Caco-2 (cell line): ENCODE data around the gene IP6K3. TPM values are rescaled to one million over a fixed set of nuclear protein-coding genes. Genes with fewer than 3 reads are reported as not detected.

Source experiments
- BruUV-seq: library from RNA; stranded (reverse); fragments of 400-500 nt; replicated peaks from 2 replicates; lab custom pipeline; 2021; lab: Mats Ljungman, UMichigan
- CTCF ChIA-PET: fragments of 300-600 bp; sonication (Branson Sonifier 250); formaldehyde crosslinking; loops from one replicate; lab custom pipeline; 2022; ENCODE audit warnings: antibody characterized with exemption; lab: Charles Lee
- POLR2A ChIA-PET: fragments of 300-600 bp; sonication (Branson Sonifier 250); formaldehyde crosslinking; loops from one replicate; lab custom pipeline; 2022; ENCODE audit warnings: antibody characterized with exemption; lab: Charles Lee
- DNase-seq, 2 experiments: peaks; one replicate each; pipeline versions ENCODE4 v3.0.0 to v3.0.0-alpha.2; 2020 to 2022
- H3K27me3 ChIP-seq: replicated peaks from 2 replicates; pipeline ENCODE4 v1.6.0; 2011; ENCODE audit warnings: low read length; ENCODE audit not compliant: control insufficient read depth, insufficient read depth
- H3K36me3 ChIP-seq: 2 replicates; pipeline ENCODE4 v1.5.1; 2011; ENCODE audit warnings: low read length; ENCODE audit not compliant: control insufficient read depth, insufficient read depth
- H3K4me1 ChIP-seq: fragments of 250-450 bp; sonication (Bioruptor Pico); 2 replicates; pipeline ENCODE4 v1.5.1; 2020; ENCODE audit warnings: mild to moderate bottlenecking
- H3K4me3 ChIP-seq: 2 replicates; pipeline ENCODE4 v1.5.1; 2011; ENCODE audit warnings: low read depth, mild to moderate bottlenecking, control low read depth, low read length
- H3K9me3 ChIP-seq: fragments of 250-450 bp; sonication (Bioruptor Pico); 2 replicates; pipeline ENCODE4 v1.5.1; 2020; ENCODE audit warnings: mild to moderate bottlenecking, moderate library complexity
- H3K27ac Mint-ChIP-seq: one replicate; pipeline ENCODE4 v1.8.0; 2022; ENCODE audit warnings: mixed read lengths; ENCODE audit not compliant: unreplicated experiment
- H3K27me3 Mint-ChIP-seq: one replicate; pipeline ENCODE4 v1.8.0; 2022; ENCODE audit warnings: mixed read lengths; ENCODE audit not compliant: insufficient read depth, unreplicated experiment
- H3K36me3 Mint-ChIP-seq: one replicate; pipeline ENCODE4 v1.8.0; 2022; ENCODE audit warnings: mild to moderate bottlenecking, mixed read lengths; ENCODE audit not compliant: insufficient read depth, unreplicated experiment
- H3K4me1 Mint-ChIP-seq: one replicate; pipeline ENCODE4 v1.8.0; 2022; ENCODE audit warnings: low read depth, mixed read lengths; ENCODE audit not compliant: unreplicated experiment
- H3K4me3 Mint-ChIP-seq: one replicate; pipeline ENCODE4 v1.8.0; 2022; ENCODE audit warnings: mild to moderate bottlenecking, moderate library complexity, mixed read lengths; ENCODE audit not compliant: unreplicated experiment
- H3K9me3 Mint-ChIP-seq: one replicate; pipeline ENCODE4 v1.8.0; 2022; ENCODE audit warnings: mixed read lengths; ENCODE audit not compliant: unreplicated experiment
- CTCF ChIP-seq, 2 experiments: fragments of 200-600 bp in 1 of 2; IDR thresholded peaks; 1 replicate in 1 of 2; 2 replicates in 1 of 2; pipeline versions ENCODE4 v1.5.1 to v1.8.0; 2011 to 2022; ENCODE audit warnings: antibody characterized with exemption in 1 of 2, control low read depth in 1 of 2, inconsistent platforms in 1 of 2, low read depth in 1 of 2, low read length in 1 of 2, mild to moderate bottlenecking in 1 of 2, moderate library complexity in 1 of 2; ENCODE audit not compliant: insufficient read depth in 1 of 2, severe bottlenecking in 1 of 2, unreplicated experiment in 1 of 2
- intact Hi-C: fragments of 100-400 bp; cut with micrococcal nuclease; formaldehyde crosslinking; loops from one replicate; pipeline ENCODE4 v1.10.0; 2022; ENCODE audit not compliant: unreplicated experiment
- total RNA-seq: library from RNA; stranded (reverse); gene quantifications from 2 replicates; pipeline ENCODE4 v1.2.3, GENCODE V29; 2022

IP6K3 gene
- total RNA-seq, 1 experiment from 2014 or later = 0.45 TPM

GRCh38 chr6:33738153-33738552 is 8.6 kb downstream of the IP6K3 start:
- H3K36me3 Mint-ChIP-seq = no peaks in the 10 kb centered on the region
- no peaks in the 10 kb centered on the region for H3K9me3 ChIP-seq
- H3K4me1 ChIP-seq = 0 out of 2 replicates have a peak, but pooled peaks cover 2% of the 10 kb centered on the region
- intact Hi-C loops = no loop called here
- BruUV-seq = no TSS peak
- CTCF ChIA-PET = interaction anchor here (1.4 to 2.7 kb wide), 2 partner anchors 24 to 27 kb away, joined by 4 to 9 read pairs; partner anchors contain the start of gene UQCC2
- H3K4me3 ChIP-seq = no peak overlapping the region
- no peak for DNase-seq
- H3K9me3 Mint-ChIP-seq = no peaks in the 10 kb centered on the region
- no peak overlapping the region for H3K4me3 Mint-ChIP-seq
- H3K4me1 Mint-ChIP-seq = no peaks in the 10 kb centered on the region
- TF ChIP-seq CTCF (IDR thresholded peaks at IDR 0.05; ENCODE audit: insufficient read depth in 1 of 2, low read depth in 1 of 2, low read length in 1 of 2, severe bottlenecking in 1 of 2, unreplicated experiment in 1 of 2) = no peak
- no peaks in the 10 kb centered on the region for H3K27me3 Mint-ChIP-seq
- no peaks in the 10 kb centered on the region for H3K27me3 ChIP-seq
- no peak overlapping the region for H3K27ac Mint-ChIP-seq
- H3K36me3 ChIP-seq = no peaks in the 10 kb centered on the region
- POLR2A ChIA-PET = no interaction called here

GRCh38 chr6:33737267-33738026 is 9.3 kb downstream of the IP6K3 start:
- intact Hi-C loops = no loop called here
- Histone ChIP-seq H3K4me1 (0 out of 2 replicates have a peak, but pooled peaks cover 2% of the 10 kb centered on the region), H3K27me3 (no peaks in the 10 kb centered on the region), H3K9me3 (no peaks in the 10 kb centered on the region), H3K4me3 (no peak overlapping the region), H3K36me3 (no peaks in the 10 kb centered on the region)
- no peaks in the 10 kb centered on the region for H3K36me3 Mint-ChIP-seq
- DNase-seq = no peak
- no peak for TF ChIP-seq CTCF (IDR thresholded peaks at IDR 0.05; ENCODE audit: insufficient read depth in 1 of 2, low read depth in 1 of 2, low read length in 1 of 2, severe bottlenecking in 1 of 2, unreplicated experiment in 1 of 2)
- no peaks in the 10 kb centered on the region for H3K4me1 Mint-ChIP-seq
- H3K27ac Mint-ChIP-seq = no peak overlapping the region
- ChIA-PET POLR2A (no interaction called here), CTCF (interaction anchor here (1.4 to 2.7 kb wide), 2 partner anchors 25 to 26 kb away, joined by 4 to 9 read pairs; partner anchors contain the start of gene UQCC2)
- no peaks in the 10 kb centered on the region for H3K9me3 Mint-ChIP-seq
- H3K4me3 Mint-ChIP-seq = no peak overlapping the region
- H3K27me3 Mint-ChIP-seq = no peaks in the 10 kb centered on the region
- BruUV-seq = no TSS peak

- Mint-ChIP-seq H3K27ac (no peak overlapping the region), H3K4me1 (no peaks in the 10 kb centered on the region), H3K36me3 (no peaks in the 10 kb centered on the region), H3K4me3 (no peak overlapping the region), H3K9me3 (no peaks in the 10 kb centered on the region), H3K27me3 (no peaks in the 10 kb centered on the region)
- Histone ChIP-seq H3K4me1 (0 out of 2 replicates have a peak, but pooled peaks cover under 1% of the 10 kb centered on the region), H3K4me3 (no peak overlapping the region), H3K27me3 (no peaks in the 10 kb centered on the region), H3K36me3 (no peaks in the 10 kb centered on the region), H3K9me3 (no peaks in the 10 kb centered on the region)
- no TSS peak for BruUV-seq
- DNase-seq = no peak
- TF ChIP-seq CTCF (IDR thresholded peaks at IDR 0.05; ENCODE audit: insufficient read depth in 1 of 2, low read depth in 1 of 2, low read length in 1 of 2, severe bottlenecking in 1 of 2, unreplicated experiment in 1 of 2) = no peak
- CTCF ChIA-PET = no interaction called here
- intact Hi-C loops = no loop called here
- POLR2A ChIA-PET = no interaction called here
These were observed 11.5 kb downstream of the IP6K3 start for GRCh38 chr6:33735216-33735615.
